HepG2 (cell line): ENCODE results near the gene KDM5A. TPM values are rescaled to one million over a fixed set of nuclear protein-coding genes. Genes with fewer than 3 reads are reported as not detected.

Experiments
- DNMT1 ChIP-seq: sonication (generic); formaldehyde crosslinking; IDR thresholded peaks from 2 replicates; pipeline ENCODE4 v1.5.1; 2020; ENCODE audit warnings: mild to moderate bottlenecking, missing genetic modification reagents
- DPF2 ChIP-seq: sonication (generic); formaldehyde crosslinking; IDR thresholded peaks from 2 replicates; pipeline ENCODE4 v1.4.0; 2020; ENCODE audit warnings: mild to moderate bottlenecking, low read depth, missing genetic modification reagents, borderline replicate concordance
- ELF1 ChIP-seq: sonication (generic); formaldehyde crosslinking; IDR thresholded peaks from 2 replicates; pipeline ENCODE4 v1.4.0; 2020; ENCODE audit warnings: missing genetic modification reagents
- HCFC1 ChIP-seq: fragments of 150-350 bp; IDR thresholded peaks from 2 replicates; pipeline ENCODE4 v1.6.1; 2014; ENCODE audit warnings: low read depth, low read length
- ISX ChIP-seq: sonication (generic); formaldehyde crosslinking; conservative IDR thresholded peaks from 2 replicates; pipeline ENCODE4 v1.5.0; 2020; ENCODE audit warnings: missing genetic modification reagents
- MAFK ChIP-seq, 2 experiments: IDR thresholded peaks in 1 of 2; conservative IDR thresholded peaks in 1 of 2; 2 replicates each; pipeline ENCODE4 v1.6.1; 2011; ENCODE audit warnings: improper control_type of control experiment in 2 of 2, low read length in 2 of 2
- RORA ChIP-seq: sonication (generic); formaldehyde crosslinking; IDR thresholded peaks from 2 replicates; pipeline ENCODE4 v1.5.0; 2020; ENCODE audit warnings: mild to moderate bottlenecking, missing genetic modification reagents, moderate library complexity
- SP5 ChIP-seq: IDR thresholded peaks from 2 replicates; pipeline ENCODE4 v1.6.1; 2016; ENCODE audit warnings: low read depth, borderline replicate concordance
- SRSF1 ChIP-seq: fragments of 200-400 bp; formaldehyde crosslinking; optimal IDR thresholded peaks from 2 replicates; pipeline ENCODE3; 2017; ENCODE audit warnings: mild to moderate bottlenecking, low read depth, low read length, moderate library complexity
- TEAD3 ChIP-seq: optimal IDR thresholded peaks from 2 replicates; pipeline ENCODE3; 2016; ENCODE audit warnings: borderline replicate concordance
- YEATS2 ChIP-seq: sonication (generic); formaldehyde crosslinking; IDR thresholded peaks from 2 replicates; pipeline ENCODE4 v1.4.0; 2020; ENCODE audit warnings: missing genetic modification reagents, borderline replicate concordance
- ZFP36 ChIP-seq: fragments of 150-350 bp; IDR thresholded peaks from 2 replicates; pipeline ENCODE4 v1.6.1; 2018; ENCODE audit warnings: borderline replicate concordance, low read length, low read depth; ENCODE audit not compliant: partially characterized antibody
- ZNF782 ChIP-seq: sonication (generic); formaldehyde crosslinking; IDR thresholded peaks from 2 replicates; pipeline ENCODE4 v1.4.0; 2020; ENCODE audit warnings: missing genetic modification reagents, mild to moderate bottlenecking, borderline replicate concordance
- ZNF792 ChIP-seq: IDR thresholded peaks from 2 replicates; pipeline ENCODE4 v1.6.1; 2016
- polyA plus RNA-seq, 8 experiments: library from polyadenylated mRNA; depleted of rRNA in 3 of 8; stranded (reverse) in 7 of 8; unstranded in 1 of 8; fragments of >200 nt; fragmentation: Illumina TruSeq in 4 of 8; extraction: Trizol in 4 of 8; gene quantifications; 2 replicates each; pipeline versions ENCODE4 v1.2.1 to v1.2.3, GENCODE V29; 2011 to 2016; ENCODE audit warnings: low read depth in 4 of 8, missing spikeins in 1 of 8, mixed read lengths in 1 of 8; ENCODE audit not compliant: insufficient read depth in 1 of 8
- total RNA-seq, 5 experiments: library from RNA; depleted of rRNA; stranded (reverse); fragments of >200 nt; fragmentation: Illumina TruSeq; extraction: Trizol; gene quantifications; 2 replicates each; pipeline ENCODE4 v1.2.3, GENCODE V29; 2016; ENCODE audit warnings: low read depth in 1 of 5
- TF ChIP-seq, protein P1 (sequence below): fragments of 450-650 bp; IDR thresholded peaks from 2 replicates; pipeline ENCODE4 v1.6.1; 2016
- TF ChIP-seq, protein P2 (sequence below): sonication (generic); formaldehyde crosslinking; IDR thresholded peaks from 2 replicates; pipeline ENCODE4 v1.4.0; 2020; ENCODE audit warnings: missing genetic modification reagents, borderline replicate concordance
- TF ChIP-seq, protein P3 (sequence below): sonication (generic); formaldehyde crosslinking; IDR thresholded peaks from 2 replicates; pipeline ENCODE4 v1.8.0; 2023; ENCODE audit warnings: mild to moderate bottlenecking, missing genetic modification reagents
- TF ChIP-seq, protein P4 (sequence below): sonication (generic); formaldehyde crosslinking; IDR thresholded peaks from 2 replicates; pipeline ENCODE4 v1.4.0; 2020; ENCODE audit warnings: missing genetic modification reagents
- TF ChIP-seq, protein P5 (sequence below): sonication (generic); formaldehyde crosslinking; IDR thresholded peaks from 2 replicates; pipeline ENCODE4 v1.4.0; 2020; ENCODE audit warnings: mild to moderate bottlenecking, missing genetic modification reagents, borderline replicate concordance
- TF ChIP-seq, protein P6 (sequence below): sonication (generic); formaldehyde crosslinking; IDR thresholded peaks from 2 replicates; pipeline ENCODE4 v1.4.0; 2020; ENCODE audit warnings: missing genetic modification reagents, borderline replicate concordance

Gene KDM5A
- total and polyA plus RNA-seq, 2 of the 13 experiments (the other 11 are each of a cell fraction or from before 2014, with no cell fraction given) = 12.0 to 29.2 TPM

DNA sequence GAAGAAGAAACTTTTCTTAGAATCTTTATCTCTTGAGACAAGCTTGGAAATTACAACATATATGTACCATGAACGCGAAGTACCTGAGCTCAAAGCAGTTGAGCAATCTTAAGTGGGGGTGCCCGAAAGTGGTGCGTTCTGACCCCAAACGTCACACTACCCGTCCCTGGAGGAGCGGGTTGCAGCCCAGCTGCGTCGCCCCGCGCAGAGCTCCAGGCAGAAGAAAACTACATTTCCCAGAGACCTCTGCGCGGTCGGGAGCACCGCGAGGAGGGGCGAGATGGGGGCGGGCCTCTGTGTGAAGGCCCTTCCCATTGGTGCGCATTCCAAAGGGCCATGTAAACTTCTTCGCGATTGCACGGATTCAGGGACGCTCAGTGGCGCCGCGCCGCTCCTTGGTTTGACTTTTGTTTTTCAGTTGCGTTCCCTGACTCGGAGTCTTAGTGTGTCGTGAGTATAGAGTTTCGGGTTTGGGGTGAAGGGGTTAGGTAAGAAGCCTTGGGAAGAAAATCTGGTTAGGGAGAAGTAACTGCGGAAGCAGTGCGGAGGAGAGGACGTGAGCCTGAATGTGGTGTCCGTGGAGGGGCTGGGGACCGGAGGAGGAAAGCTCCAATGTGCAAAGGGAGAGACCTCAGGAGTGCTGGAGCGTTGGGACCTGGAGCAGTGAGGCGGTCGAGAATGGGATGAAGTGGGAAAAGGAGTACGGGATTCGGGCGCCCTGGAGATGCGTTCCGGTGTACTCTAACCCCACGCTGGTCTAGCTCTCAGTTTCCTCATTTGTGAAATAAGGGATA is 12.3 kb upstream of the KDM5A start, which contains the start of gene CCDC77 (continued):
- TF ChIP-seq, protein P1, sequence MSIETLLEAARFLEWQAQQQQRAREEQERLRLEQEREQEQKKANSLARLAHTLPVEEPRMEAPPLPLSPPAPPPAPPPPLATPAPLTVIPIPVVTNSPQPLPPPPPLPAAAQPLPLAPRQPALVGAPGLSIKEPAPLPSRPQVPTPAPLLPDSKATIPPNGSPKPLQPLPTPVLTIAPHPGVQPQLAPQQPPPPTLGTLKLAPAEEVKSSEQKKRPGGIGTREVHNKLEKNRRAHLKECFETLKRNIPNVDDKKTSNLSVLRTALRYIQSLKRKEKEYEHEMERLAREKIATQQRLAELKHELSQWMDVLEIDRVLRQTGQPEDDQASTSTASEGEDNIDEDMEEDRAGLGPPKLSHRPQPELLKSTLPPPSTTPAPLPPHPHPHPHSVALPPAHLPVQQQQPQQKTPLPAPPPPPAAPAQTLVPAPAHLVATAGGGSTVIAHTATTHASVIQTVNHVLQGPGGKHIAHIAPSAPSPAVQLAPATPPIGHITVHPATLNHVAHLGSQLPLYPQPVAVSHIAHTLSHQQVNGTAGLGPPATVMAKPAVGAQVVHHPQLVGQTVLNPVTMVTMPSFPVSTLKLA = no peak
- peak; percentile 66 for TF ChIP-seq ELF1 (CRISPR knock-in tag)
- TF ChIP-seq RORA (CRISPR knock-in tag) = no peak
- TF ChIP-seq DPF2 = no peak
- TF ChIP-seq DNMT1 = no peak
- TF ChIP-seq, protein P2, sequence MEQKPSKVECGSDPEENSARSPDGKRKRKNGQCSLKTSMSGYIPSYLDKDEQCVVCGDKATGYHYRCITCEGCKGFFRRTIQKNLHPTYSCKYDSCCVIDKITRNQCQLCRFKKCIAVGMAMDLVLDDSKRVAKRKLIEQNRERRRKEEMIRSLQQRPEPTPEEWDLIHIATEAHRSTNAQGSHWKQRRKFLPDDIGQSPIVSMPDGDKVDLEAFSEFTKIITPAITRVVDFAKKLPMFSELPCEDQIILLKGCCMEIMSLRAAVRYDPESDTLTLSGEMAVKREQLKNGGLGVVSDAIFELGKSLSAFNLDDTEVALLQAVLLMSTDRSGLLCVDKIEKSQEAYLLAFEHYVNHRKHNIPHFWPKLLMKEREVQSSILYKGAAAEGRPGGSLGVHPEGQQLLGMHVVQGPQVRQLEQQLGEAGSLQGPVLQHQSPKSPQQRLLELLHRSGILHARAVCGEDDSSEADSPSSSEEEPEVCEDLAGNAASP (CRISPR knock-in tag) = no peak
- TF ChIP-seq ISX (CRISPR knock-in tag) = 0 out of 2 replicates have a peak, but pooled peaks have one; percentile 53
- no peak for TF ChIP-seq ZNF782 (CRISPR knock-in tag)
- peak; percentile 85 for TF ChIP-seq YEATS2 (CRISPR knock-in tag)
- TF ChIP-seq, protein P3, sequence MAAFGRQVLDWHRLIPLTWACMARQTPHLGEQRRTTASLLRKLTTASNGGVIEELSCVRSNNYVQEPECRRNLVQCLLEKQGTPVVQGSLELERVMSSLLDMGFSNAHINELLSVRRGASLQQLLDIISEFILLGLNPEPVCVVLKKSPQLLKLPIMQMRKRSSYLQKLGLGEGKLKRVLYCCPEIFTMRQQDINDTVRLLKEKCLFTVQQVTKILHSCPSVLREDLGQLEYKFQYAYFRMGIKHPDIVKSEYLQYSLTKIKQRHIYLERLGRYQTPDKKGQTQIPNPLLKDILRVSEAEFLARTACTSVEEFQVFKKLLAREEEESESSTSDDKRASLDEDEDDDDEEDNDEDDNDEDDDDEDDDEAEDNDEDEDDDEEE = no peak
- 0 out of 2 replicates have a peak, but pooled peaks have one; percentile 58 for TF ChIP-seq ZNF792 (CRISPR knock-in tag)
- TF ChIP-seq ZFP36 = no peak
- TF ChIP-seq, protein P4, sequence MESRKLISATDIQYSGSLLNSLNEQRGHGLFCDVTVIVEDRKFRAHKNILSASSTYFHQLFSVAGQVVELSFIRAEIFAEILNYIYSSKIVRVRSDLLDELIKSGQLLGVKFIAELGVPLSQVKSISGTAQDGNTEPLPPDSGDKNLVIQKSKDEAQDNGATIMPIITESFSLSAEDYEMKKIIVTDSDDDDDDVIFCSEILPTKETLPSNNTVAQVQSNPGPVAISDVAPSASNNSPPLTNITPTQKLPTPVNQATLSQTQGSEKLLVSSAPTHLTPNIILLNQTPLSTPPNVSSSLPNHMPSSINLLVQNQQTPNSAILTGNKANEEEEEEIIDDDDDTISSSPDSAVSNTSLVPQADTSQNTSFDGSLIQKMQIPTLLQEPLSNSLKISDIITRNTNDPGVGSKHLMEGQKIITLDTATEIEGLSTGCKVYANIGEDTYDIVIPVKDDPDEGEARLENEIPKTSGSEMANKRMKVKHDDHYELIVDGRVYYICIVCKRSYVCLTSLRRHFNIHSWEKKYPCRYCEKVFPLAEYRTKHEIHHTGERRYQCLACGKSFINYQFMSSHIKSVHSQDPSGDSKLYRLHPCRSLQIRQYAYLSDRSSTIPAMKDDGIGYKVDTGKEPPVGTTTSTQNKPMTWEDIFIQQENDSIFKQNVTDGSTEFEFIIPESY (CRISPR knock-in tag) = no peak
- TF ChIP-seq, protein P5, sequence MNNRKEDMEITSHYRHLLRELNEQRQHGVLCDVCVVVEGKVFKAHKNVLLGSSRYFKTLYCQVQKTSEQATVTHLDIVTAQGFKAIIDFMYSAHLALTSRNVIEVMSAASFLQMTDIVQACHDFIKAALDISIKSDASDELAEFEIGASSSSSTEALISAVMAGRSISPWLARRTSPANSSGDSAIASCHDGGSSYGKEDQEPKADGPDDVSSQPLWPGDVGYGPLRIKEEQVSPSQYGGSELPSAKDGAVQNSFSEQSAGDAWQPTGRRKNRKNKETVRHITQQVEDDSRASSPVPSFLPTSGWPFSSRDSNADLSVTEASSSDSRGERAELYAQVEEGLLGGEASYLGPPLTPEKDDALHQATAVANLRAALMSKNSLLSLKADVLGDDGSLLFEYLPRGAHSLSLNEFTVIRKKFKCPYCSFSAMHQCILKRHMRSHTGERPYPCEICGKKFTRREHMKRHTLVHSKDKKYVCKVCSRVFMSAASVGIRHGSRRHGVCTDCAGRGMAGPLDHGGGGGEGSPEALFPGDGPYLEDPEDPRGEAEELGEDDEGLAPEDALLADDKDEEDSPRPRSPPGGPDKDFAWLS = no peak
- TF ChIP-seq MAFK (conservative IDR thresholded peaks at IDR 0.05 in 1 of 2, IDR thresholded peaks at IDR 0.05 in 1 of 2; ENCODE audit: low read length in 2 of 2) = no peak
- peak; percentile 53; the same call in 1 of the 2 replicates for TF ChIP-seq SP5
- peak; percentile 52 for TF ChIP-seq TEAD3 (CRISPR knock-in tag)
- TF ChIP-seq HCFC1 = peak; percentile 93
- TF ChIP-seq SRSF1 = no peak
- TF ChIP-seq, protein P6, sequence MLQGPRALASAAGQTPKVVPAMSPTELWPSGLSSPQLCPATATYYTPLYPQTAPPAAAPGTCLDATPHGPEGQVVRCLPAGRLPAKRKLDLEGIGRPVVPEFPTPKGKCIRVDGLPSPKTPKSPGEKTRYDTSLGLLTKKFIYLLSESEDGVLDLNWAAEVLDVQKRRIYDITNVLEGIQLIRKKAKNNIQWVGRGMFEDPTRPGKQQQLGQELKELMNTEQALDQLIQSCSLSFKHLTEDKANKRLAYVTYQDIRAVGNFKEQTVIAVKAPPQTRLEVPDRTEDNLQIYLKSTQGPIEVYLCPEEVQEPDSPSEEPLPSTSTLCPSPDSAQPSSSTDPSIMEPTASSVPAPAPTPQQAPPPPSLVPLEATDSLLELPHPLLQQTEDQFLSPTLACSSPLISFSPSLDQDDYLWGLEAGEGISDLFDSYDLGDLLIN (CRISPR knock-in tag) = no peak
